ENCODE data around the gene DLG5.
A peak's percentile ranks its signal among the peaks of the same experiment; 100 is the strongest.

Gene DLG5

DNA sequence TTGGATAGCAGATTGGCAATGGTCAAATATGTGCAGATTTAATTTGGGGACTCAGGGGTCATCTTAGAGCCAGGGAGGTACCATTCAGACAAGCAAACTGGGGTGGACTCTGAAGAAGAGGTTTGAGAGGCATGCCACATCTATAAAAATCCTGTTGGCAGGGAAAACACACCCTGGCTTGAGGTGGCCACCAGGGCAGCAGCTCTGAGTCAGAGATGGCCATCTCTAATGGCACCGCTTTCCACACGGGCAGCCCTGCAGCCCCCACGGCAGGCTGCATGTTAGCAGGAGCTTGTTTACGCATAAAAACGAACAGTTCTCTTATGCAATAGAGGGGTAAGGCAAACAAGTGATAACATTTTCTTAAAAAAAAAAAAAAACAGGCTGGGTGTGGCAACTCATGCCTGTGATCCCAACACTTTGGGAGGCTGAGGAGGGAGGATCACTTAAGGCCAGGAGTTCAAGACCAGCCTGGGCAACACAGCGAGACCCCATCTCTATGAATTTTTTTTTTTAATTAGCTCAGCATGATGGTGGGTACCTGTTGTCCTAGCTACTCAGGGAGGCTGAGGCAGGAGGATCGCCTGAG, 14.9 kb downstream of the DLG5 start:
- no peak for DNase-seq

DNA sequence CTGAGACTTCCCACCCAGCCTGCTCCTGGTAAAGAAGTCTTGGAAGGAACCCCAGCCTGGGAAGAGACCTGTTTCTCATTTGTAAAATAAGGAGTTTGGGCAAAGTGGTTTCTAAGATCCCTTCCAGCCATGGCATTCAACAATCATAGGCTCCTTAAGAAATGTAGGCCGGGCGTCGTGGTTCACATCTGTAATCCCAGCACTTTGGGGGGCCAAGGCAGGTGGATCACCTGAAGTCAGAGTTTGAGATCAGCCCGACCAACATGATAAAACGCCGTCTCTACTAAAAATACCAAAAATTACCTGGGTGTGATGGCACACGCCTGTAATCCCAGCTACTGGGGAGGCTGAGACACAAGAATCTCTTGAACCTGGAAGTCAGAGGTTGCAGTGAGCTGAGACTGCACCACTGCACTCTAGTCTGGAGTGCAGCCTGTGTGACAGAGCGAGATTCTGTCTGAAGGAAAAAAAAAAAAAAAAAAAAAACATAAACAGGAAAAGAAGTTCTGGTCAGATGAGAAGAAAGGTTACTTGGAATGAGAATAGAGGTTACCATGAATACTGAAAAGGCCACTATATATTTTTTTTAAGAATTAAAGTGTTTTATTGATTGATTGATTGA, 15.9 kb downstream of the DLG5 start:
- DNase-seq, result no peak

DNA sequence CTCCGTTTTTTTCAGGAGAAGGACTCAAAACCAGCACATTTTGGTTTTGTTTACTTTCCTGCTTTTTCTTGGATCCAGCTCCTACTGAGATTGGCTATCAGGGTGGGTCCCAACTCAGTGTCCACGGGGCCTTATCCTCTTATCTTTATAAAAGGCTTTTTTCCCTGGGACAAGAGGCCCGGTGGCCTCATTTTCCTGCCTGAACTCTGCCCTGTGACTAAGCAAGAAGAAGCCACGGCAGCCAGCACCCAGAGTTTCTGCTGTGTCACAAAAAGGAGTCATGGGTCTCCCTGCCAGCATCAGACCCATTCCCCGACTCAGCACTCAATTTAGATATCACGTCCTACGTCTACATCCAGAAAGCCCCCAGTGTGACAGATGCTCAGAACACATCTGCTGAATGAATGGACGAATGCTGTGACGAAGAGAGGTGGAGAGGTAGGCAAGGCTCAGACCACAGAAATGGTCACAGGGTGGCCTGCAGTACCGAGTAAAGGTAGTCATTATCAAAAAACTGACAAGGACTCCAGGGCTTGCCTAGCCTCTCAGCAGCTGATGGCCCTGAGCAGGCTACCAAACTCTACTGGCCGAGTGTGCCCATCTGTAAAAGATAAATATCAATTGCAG, 16.7 kb downstream of the DLG5 start:
- DNase-seq, result peak; percentile 13

DNA sequence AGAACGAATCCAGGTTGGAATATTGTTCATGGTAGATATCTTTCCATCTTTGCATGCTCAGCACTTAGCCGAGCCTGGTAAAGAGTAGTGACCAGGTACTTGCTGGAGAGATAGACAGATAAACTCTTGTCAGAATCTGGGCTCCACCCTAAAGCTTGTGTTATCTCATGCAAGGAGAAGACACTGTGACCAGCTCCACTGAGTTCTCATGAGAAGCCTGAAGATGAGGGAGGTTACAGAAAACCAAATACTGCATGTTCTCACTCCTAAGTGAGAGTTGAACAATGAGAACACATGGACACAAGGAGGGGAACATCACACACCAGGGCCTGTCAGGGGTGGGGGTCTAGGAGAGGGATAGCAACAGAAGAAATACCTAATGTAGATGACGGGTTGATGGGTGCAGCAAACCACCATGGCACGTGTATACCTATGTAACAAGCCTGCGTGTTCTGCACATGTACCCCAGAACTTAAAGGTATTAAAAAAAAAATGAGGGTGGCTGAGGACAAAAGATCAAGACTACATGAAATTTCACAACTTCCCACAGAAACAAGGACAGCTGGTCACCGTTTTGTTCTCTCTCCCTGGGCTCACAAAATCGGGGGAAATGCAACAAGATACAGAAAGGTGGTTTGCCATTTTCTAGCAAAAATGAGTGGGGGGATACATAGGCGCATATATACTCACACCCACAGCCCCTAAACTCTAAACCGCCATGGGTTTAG, 17.4 kb downstream of the DLG5 start:
- DNase-seq, result peak; percentile 12

DNA sequence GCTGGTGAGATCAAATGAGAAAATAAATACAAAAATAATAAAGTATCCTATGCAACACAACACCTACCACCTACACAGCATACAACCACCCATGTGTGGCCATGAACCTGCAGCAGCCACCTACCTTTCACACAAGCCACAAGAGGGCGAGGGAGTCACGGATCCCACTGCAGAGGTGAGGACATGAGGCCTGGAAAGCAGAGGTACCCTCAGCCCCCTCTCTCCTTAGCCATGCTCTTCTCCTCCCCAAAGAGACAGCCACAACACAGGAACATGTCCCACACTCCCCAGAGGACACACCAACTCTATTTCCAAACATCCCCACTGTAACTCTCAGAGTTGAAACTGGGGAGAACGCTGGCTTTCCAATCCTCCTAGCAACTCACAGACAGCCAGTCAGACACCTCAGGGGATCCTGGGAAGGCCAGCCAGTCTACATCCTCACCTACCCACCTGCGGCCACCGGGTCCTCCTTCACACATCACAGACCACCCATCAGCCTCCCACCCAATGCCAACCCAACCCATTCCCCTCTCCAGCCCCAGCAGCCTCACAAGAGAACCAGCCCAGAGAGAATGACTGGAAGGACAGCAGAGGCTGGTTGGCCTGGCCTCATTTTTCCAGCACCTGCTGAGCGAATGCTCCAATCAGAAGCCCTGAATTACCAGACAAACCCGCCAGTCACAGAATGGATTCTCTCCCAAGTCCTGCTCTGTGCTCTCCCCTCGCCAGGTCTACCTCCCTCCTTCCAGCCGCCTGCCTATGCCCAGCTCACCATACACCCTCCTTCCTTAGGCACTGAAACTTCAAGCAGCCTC, 18.4 kb downstream of the DLG5 start:
- peak; percentile 20 for DNase-seq

DNA sequence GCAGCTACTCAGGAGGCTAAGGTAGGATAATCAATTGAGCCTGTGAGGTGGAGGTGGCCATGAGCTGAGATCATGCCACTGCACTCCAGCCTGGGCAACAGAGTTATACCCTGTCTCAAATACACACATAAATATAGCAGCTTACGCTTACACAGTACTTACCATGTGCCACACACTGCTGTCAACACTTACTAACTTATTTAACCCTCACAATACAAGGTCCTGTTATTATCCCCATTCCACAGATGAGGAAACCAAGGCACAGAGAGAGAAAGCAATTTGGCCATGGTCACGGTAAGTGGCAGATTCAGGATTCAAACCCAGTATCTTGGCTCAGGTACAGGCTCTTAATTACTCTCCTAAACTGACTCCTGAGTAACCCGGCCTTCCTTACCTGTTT, 19.1 kb downstream of the DLG5 start:
- DNase-seq, result no peak

DNA sequence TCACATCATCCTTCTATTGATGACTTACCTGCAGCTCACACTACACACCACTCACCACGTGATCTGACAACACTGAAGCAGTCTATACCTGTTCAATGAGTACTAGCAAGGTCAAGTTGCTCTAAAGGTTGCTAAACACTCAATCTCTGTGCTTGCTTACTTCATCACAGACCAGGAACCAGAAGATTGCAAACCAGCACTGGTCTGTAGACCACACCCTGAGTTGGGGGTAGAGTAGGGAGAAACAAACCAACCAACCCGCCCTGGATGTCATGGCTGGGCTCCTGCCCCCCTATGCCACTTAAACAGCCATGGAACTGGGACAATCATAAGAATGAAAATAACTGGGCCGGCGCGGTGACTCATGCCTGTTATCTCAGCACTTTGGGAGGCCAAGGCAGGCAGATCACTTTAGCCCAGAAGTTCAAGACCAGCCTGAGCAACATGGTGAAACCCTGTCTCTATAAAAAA, 19.6 kb downstream of the DLG5 start:
- DNase-seq, result no peak

DNA sequence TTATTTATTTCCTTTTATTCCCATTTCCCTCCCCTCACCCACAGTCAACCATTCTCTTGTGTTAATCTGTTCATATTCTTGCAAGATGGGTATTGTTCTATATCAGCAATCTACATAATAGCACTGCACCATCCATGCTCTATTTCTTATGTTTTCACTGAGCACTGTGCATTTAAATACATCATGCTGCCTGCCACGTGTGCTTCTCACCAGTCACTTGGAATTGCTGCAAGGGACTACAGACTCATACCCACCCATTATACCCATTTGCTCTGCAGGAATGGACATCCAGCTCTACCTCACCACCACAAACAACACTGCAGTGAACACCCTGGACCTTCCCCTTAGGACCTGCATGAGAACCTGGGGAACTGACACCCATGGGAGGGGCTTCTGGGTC, 20.8 kb downstream of the DLG5 start:
- DNase-seq, result no peak

DNA sequence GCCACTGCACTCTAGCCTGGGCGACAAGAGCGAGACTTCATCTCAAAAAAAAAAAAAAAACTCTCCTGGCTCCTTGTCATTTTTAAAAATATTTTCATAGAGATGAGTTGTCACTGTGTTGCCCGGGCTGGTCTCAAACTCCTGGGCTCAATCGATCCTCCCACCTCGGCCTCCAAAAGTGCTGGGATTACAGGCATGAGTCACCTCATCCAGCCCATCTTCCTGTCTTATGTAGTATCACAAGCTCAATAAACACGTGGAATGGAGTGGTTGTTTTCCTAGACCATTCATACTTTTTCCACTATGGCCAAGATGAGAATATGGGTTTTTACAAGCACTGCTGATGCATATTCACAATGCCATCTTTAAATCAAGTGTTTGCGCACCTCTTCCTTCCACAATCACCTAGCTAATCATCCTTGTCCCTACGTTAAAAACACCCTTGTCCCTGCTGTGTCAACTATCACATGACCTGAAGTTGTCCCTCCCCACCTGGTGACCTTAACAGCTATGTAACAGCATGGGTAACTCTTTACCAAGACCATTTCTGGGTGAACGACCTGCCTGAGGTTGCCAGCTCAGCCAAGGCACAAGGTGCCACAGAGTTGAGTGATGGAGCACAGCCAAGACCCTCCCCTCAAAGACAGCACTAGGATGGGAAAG, 21.3 kb downstream of the DLG5 start:
- no peak for DNase-seq

DNA sequence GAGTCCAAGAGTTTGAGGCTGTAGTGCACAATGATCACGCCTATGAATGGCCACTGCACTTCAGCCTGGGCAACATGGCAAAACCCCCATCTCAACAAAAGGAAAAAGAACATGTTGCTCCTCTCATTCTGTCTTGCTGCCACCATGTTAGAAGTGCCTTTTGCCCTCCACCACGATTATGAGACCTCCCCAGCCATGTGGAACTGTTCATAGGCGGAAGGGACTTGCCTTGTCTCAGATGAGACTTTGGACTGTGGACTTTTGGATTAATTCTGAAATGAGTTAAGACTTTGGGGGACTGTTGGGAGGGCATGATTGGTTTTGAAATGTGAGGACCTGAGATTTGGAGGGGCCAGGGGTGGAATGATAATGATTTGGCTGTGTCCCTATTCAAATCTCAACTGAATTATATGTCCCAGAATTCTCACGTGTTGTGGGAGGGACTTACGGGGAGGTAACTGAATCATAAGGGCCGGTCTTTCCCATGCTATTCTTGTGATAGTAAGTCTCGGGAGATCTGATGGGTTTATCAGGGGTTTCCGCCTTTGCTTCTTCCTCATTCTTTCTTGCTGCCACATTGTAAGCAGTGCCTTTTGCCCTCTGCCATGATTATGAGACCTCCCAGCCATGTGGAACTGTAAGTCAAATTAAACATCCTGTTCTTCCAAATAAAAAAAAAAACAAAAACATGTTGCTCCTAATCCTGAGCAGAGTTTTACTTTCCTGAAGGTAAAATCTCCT, 22.3 kb downstream of the DLG5 start:
- no peak for DNase-seq

DNA sequence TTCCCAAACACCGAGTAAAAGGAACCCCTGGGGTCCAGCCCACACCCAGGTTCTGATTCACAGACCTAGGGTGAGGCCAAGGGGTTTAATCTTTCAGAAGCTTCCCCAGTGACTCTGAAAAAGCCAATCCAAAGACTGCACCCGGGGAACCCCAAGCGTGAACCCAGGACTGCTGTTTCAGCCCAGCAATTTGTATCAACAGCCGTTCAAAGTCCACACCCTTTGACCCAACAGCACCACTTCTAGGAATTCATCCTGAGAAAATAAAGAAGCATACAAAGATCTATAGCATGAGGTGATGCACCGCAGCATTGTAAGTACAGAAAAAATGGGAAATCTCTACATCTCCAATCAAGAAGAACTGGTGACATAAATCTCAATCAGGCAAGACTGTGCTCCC, 24.4 kb downstream of the DLG5 start:
- DNase-seq, result no peak

DNA sequence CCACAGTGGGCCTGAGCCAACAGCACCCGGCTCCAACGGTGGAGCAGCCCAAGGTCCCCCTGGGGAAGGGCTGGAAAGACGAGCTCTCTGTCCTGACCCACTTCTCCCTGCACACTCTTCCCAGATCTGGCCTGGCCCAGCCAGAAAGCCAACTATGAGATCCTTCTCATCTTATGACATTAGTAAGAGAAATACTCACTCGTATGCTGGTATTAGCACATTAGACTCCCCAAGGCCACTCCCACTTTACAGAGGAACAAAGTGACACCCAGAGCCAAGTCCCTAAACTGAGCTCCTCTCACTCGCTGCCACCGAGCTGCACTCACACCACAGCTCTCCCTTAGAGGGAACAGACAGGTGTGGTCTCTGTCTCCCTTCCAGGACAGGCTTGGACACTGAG, 24.8 kb downstream of the DLG5 start:
- no peak for DNase-seq

DNA sequence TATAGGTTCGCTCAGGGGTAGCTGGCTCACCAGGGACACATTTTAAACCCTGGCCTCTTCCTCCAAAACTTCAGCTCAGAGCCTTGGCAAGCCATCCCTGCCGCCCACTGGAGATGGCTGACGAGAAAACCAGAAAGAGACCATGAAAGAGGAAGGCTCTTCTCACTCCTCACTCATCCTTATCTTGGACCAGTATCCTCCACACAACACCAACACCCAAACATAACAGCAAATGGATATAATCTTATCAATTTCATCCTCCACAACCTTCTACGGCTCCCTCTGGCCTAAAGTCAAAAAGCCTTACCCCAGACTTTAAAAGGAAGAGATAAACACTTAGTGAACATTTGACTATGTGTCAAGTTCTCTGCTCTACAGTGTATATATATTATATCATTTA, 26.9 kb downstream of the DLG5 start:
- DNase-seq, result peak; percentile 32

DNA sequence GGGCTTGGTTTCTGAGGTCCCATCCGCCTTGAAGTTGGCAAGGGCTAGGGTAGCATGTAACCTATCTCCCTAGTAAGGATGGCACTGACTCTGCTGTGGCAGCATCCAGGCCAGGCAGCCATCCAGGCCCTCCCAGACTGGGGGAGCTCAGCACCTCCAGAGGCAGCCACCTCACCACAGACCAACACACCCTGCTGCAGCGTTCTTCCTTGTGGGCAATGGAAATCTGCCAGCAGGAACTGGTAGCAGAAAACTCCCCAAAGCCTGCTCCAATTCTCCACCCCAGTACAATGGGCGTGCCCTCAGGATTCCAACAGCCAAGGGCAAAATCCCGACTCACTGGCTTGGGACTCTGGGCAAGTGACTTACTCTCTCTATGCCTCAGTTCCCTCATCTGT, 27.5 kb downstream of the DLG5 start:
- DNase-seq, result peak; percentile 63

DNA sequence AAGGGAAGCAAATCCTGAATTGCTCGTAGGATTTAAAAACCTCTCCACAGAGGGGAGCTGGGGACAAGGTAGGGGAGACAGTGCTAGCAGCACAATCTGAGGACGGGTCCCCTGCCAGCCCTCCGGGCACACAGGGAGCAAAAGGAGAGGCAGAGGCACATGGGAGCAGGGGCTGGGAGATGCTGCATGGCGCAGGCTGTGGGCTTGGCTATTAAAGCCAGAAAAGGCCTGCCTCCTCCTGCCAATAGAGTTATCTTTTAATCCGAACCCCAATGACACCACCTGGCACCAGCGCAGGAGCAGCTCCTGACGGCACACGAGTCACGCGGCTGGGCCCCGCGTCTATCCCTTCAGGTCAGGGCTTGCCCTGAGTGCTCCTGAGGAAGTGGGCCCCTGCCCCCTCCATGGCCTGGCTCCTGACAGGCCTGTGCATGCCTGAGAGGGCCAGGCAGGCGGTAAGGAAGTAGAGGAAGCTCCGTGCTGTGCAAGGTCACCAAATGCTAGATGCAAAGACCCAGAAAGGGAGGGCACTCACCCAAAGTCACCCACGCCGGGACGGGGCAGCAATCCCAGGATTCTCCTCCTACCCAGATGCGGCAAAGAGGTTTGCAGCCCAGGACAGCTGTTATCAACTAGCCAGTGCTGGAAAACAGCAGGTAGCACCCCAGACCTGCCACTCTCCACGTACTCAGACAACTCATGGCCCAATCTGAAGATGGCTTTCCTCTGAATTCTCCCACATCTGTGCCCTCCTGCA, 28.1 kb downstream of the DLG5 start:
- no peak for DNase-seq

DNA sequence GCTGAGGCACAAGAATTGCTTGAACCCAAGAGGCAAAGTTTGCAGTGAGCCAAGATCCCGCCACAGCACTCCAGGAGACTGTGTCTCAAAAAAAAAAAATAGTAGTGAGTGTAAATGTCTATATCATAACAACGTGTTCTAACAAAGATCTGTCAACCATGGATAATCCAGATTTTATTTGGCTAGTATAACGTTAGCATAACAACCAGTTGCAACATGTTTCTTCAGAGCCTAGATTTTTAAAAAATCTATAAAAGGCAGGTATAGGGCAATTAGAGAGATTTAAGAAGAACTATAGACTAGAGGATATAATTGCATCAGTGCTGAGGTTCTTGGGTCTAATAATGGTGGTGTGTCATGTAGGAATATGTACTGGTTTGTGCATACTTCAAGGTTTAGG, 30.5 kb downstream of the DLG5 start:
- no peak for DNase-seq

DNA sequence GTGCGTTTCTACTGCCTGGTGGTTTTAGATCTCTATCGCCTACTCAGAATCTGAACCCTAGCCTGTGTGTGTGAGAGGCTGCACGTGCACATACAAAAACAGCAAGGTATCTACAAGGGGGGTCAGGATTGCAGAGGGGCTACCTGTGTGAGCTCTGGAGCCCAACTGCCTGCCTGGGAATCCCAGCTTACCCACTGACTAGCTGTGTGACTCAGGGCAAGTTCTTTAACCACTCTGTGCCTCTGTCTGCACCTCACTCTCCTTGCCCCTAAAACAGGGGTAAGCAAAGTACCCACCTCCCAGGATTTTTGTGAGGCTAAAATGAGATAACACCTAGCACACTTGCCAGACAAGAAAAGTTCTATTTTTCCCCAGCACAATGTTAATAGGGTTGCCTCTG, 32.5 kb downstream of the DLG5 start:
- DNase-seq, result no peak

DNA sequence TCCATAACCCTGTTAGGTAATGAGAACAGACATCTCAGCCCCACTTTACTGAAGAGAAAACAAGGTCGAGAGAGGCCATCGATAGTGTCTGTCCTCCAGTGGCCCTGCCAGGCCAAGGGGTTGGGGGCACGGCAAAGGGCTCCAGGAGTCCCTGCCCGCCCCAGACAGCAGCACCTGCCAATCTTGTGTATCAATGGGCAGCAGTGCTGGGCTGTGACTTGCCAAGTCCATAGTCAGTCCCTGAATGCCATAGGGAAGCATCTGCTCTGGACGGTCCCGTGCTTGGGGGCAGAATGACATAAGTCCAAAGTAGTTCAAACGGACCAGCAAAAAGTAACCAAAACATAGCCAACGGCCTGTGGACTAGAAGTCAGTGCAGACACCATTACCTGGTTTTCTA, 33.2 kb downstream of the DLG5 start:
- DNase-seq, result no peak

DNA sequence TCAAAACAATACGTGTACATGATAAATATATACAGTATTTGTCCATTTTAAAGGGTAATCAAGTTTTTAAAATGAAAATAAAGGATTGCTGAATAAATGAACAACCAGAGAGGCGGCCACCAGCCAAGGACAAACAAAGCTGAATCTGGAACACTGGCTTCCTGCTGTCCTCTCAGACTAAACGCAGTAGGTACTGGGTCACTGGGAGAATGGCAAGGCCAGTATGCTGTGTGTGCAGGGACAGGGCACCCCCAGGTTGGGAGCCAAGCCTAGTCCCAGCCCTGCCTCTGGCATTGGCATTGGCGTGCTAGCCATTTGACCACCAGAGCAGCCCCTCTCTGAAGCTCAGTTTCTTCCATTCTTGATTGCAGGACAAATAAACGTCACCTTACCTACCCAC, 33.8 kb downstream of the DLG5 start:
- no peak for DNase-seq

DNA sequence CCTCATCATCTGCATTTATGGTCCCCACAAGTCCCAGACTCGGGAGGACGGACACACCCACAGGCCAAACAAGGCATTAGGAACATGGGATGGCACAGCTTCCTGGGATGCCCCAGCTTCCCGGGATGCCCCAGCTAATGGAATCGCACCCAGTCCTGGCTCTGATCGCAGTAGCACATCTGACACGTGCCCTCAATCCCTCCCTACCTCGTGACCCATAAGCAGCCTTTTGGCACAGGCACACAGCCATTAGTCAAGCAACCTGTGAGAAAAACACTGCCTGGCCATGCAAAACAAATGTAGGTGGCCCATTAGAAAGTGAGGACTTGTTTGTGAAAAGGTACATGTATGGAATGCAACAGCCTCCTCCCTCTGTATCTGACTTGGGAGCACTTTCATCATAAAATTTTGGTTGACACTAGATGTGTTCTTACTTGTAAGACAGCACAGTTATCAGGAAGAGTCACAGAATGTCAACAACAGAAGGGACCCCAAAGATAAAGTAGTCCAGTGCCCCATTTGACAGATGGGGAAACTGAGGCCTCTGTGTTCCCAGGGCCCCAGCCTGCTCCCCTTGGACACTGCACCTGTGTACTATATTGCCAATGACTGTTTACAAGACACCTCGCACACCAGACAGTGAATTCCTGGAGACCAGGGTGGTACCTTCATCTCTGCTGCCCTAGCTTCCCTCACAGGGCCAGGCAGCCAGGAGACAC, 34.4 kb downstream of the DLG5 start:
- DNase-seq, result no peak
